Transverse colon (tissue), 3 donors: ENCODE data around the gene AACS.

Experiments used
- POLR2A ChIP-seq: fragments of 450-650 bp; IDR thresholded peaks from one replicate; pipeline ENCODE4 v1.6.1; 2016; ENCODE audit warnings: antibody characterized with exemption, mild to moderate bottlenecking, moderate library complexity
- POLR2AphosphoS5 ChIP-seq, 3 donors: sonication (generic); formaldehyde crosslinking; IDR thresholded peaks; one replicate each; pipeline ENCODE4 v1.6.1; 2016; ENCODE audit warnings: antibody characterized with exemption in 3 of 3

DNA sequence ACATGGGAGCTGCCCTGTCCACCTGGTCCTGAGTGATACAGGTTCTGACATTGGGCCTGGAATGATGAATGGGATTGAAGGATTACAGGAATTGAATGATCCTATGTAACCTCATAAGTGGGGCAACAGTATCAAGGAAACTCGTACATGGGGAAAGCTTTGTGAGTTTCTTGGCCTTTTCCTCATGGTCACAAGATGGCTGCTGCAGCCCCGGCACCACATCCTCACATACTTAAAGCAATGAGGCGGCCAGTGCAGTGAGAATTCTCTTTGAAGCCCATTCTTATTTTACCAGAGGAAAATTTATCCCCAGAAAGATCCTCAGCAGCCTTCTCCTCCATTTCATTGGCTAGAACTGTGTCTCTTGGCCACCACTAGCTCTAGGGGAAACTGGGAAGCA, 91.9 kb downstream of the AACS start:
- TF ChIP-seq POLR2AphosphoS5 (IDR thresholded peaks at IDR 0.05) (no peak), POLR2A (no peak)
